Hematopoietic multipotent progenitor cell treated with erythropoietin and hydrocortisone succinate and interleukin-3 and kit ligand, for 15 days (in vitro differentiated cells): Measurements from ENCODE around the gene TRMT112.
A peak's percentile ranks its signal among the peaks of the same experiment; 100 is the strongest.

Experiments
- DNase-seq: peaks from one replicate; pipeline ENCODE4 v3.0.0-alpha.2; 2015; ENCODE audit warnings: low spot score

Gene TRMT112

DNA sequence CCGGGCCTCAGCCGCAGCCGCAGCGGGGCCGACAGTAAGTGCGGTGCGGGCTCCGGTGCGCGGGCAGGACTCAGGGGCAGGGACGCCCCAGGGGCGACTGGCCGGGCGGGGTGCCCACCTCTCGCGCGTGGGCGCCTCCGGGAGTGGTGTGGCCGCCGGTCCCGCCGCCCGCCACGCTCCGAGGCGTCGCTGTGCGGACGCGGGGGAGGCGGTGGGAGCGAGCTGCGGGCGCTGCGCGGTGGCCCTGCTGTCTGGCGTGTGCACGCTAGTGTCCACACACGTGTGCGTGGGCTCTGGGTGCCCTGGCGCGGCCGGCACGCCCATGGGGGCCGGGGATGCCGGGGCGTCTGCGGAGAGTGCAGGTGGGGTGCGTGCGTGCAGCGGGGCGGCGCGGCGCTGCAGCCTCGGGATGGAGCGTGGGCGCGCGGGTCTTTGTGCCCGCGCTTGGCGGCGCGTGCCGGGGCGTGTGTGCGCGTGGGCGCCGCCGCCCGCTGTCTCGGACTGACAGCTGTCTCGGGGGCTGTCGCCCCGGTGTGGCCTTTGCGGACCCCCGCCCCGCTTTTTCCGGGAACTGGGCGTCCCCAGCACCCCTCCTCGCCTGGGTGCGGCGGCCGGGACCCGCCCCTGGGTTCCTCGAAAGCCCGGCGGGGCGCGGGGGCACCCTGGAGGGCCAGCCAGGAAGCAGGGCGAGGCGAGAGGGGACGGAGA is 25.5 kb downstream of the TRMT112 start:
- no peak for DNase-seq

DNA sequence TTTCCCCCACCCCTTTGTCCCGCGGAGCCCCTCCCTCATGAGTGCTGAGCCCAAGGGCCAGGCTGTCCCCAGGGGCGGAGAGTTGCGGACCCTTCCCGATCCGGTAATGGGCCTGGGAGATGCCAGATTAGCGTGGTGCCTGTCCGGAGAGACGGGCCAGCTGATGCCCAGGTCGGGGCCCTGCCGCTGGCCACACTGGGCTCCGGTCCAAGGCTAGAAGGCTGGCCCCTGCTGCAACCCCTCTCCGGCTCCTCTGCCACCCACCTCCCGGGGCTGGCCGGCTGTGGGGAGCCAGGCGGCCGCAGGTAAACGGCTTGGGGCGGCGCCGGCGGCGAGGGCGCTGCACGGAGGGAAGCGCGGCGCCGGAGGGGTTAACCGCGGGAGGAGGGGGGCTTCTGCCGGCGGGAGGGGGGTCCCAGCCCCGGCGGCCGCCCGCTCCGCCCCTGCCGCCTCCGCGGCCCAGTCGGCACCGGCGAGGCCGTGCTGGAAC is 26.1 kb downstream of the TRMT112 start, which contains the start of gene KCNK4:
Gene KCNK4, plus strand, starts transcription at position 41 of the 490 bp plus-strand sequence. CDS start 1,717 bp downstream, outside the sequence.
- DNase-seq = no peak

DNA sequence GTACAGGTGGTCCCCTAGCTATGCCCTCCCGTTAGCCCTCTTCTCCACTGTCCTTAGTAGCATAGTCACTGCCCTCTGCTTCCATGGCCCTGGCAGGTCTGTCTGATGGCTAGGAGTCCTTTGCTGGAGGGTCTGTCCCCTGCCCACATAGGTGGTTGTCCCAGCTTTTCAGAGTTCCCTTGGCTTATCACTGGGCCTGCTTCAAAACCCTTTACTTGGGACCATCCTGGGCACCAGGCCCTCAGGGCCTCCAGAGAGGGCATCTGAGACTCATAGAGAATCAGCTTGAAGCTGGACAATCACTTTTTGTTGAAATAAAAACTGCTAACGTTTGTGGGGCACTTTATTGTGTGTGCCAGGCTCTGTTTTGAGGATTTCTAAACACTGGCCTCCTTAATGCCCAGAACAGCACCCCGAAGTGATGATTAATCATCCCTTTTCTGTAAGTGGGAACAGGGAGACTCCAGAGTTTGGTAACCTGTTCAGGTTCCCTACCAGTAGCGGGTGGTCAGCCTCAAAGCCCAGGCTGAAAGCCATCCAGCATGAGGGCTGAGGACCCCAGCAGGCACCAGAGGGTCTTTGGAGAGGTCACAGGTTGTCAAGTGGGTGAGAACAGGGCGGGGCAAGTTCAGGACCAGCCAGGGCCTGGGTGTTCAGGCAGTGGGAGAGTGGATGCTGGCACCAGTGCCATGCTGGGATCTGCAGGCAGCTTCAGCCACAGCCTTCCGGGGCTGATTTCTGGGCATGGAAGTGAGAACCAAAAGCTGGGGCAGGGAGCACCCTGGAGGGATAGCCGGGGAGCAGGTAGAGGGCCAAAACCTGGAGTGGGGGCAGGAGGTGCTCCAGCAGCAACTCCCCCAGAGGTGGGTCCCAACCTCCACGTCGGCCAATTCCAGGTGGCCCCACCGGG is 26.8 kb downstream of the TRMT112 start:
- no peak for DNase-seq

DNA sequence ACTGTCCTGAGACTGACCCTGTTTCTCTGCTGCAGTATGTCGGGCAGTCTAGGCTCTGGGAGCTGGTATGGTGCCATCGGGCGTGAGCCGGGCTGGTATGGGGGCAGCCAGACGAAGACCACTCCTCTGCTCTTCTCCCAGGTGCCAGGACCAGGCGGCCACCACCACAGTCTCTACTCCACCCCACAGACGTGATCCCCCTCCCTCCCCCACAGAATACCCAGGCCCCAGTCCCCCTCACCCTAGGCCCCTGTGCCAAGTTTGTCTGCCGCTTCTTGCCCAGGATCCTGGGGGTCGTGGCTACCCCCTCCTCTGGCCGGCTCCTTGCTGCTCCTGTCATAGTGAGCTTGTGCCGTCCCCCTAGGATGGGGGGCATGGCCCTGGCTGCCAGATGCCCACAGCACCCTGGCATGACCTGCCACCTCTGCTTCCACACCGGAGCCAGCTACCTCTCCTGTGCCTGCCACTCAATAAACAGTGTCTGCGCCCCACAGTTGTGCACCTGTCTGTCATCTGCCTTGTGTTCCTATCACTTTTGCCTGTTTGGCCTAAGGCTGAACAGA is 28.3 kb downstream of the TRMT112 start:
- DNase-seq = no peak

DNA sequence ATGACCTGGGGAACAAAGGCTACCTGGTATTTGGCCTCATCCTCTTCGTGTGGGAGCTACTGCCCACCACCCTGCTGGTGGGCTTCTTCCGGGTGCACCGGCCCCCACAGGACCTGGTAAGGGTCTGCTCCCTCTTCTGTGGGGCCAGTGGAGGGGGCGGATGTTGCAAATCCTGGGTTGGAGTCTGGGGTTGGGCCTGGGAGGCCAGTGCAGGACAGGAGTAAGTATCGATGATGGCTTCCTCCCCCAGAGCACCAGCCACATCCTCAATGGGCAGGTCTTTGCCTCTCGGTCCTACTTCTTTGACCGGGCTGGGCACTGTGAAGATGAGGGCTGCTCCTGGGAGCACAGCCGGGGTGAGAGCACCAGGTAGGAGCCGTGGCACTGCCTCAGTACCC is 29.0 kb downstream of the TRMT112 start:
- no peak for DNase-seq

GRCh38 chr11:64287676-64288352 is 29.5 kb downstream of the TRMT112 start:
- DNase-seq = no peak

- DNase-seq = no peak
Measured at GRCh38 chr11:64286801-64287159, 30.6 kb downstream of the TRMT112 start.

DNA sequence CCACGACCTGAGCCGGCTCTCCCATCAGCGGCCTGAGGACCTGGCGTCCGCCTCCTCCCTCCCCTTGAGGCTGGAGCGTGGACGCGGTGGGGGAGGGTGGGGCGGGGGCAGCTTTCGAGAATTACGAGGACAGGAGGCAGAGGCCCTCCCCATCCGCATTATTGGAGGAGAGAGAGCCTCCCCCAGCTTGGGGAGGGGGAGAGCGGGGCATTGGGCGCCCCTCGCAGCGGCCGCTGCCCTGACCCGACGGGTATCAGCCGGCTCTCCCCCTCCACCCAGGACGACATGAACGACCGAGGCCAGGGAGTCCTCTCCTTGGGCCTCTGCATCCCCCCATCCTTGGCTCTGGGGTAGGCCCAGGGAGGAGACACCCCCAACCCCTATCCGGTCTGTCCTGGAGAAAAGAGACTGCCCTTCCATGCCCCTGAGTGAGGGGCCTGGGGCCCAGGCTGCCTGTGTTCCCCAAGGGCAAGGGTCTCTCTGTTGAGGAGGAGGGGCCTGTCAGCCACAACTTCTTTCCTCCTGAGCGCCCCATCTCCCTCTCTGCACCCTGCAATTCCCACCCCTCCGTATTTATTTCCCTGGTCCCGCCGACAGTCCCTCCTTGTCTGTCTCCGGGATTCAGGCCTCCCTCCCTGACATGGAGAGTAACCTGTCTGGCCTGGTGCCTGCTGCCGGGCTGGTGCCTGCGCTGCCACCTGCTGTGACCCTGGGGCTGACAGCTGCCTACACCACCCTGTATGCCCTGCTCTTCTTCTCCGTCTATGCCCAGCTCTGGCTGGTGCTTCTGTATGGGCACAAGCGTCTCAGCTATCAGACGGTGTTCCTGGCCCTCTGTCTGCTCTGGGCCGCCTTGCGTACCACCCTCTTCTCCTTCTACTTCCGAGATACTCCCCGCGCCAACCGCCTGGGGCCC is 31.2 kb downstream of the TRMT112 start:
- peak; percentile 72 for DNase-seq

- DNase-seq = peak; percentile 90
Measured at GRCh38 chr11:64284962-64285884, 32.1 kb downstream of the TRMT112 start, which contains the start of gene GPR137. Gene GPR137, plus strand, starts transcription at chr11:64285848. Its CDS starts 677 bp downstream, at chr11:64286525.

- peak; percentile 94 for DNase-seq
Measured at GRCh38 chr11:64284048-64284961, 33.1 kb downstream of the TRMT112 start, which contains the start of gene BAD. Gene BAD, minus strand, starts transcription at chr11:64284665. Its CDS starts 297 bp downstream, at chr11:64284368.

DNA sequence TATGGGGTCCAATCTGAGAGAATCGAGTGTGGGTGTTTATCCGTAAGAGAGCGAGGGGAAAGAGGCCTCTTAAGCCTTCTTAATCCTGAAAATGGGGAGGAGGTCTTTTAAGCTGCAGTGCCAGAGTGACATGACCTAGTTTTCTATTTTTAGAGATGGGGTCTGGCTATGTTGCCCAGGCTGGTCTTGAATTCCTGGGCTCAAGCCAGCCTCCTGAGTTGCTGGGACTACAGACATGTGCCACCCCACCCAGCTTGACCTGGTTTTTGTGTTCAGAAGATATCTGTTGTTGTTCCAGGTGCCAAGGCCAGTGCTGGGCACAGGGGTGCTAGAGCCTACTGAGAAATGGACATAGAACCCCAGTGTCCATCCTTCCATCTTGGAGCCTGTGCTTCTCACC is 34.3 kb downstream of the TRMT112 start:
- no peak for DNase-seq

DNA sequence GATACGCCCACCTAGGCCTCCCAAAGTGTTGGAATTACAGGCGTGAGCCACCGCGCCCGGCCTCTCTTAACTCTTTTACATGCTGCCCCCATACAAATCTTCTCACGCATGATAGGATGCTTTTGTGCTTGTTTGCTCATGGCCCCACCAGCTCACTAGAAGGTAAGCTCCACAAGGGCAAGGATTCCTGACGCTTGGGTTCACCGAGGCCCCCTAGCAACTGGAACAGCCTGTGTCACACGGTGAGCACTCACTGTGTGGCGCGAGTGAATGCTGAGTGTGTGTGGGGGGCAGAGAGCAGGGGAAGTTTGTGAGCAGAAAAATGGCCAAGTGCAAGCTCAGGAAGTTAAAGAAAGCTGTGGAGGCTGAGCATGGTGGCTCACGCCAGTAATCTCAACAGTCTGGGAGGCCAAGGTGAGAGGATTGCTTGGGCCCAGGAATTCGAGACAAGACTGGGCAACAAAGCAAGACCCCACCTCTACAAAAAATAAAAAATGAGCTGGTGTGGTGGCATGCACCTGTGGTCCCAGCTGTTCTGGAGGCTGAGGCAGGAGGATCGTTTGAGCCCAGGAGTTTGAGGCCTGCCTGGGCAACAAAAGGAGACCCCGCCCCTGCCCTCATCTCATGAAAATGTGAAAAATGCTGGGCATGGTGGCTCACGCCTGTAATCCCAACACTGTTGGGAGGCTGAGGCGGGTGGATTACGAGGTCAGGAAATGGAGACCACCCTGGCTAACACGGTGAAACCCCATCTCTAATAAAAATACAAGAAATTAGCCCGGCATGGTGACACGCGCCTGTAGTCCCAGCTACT is 35.2 kb downstream of the TRMT112 start:
- no peak for DNase-seq

- no peak for DNase-seq
Measured at GRCh38 chr11:64278576-64279190, 38.7 kb downstream of the TRMT112 start.

- DNase-seq = peak; percentile 78
Measured at GRCh38 chr11:64276653-64277431, 40.5 kb downstream of the TRMT112 start.

GRCh38 chr11:64275841-64276240 is 41.5 kb downstream of the TRMT112 start:
- DNase-seq = no peak

DNA sequence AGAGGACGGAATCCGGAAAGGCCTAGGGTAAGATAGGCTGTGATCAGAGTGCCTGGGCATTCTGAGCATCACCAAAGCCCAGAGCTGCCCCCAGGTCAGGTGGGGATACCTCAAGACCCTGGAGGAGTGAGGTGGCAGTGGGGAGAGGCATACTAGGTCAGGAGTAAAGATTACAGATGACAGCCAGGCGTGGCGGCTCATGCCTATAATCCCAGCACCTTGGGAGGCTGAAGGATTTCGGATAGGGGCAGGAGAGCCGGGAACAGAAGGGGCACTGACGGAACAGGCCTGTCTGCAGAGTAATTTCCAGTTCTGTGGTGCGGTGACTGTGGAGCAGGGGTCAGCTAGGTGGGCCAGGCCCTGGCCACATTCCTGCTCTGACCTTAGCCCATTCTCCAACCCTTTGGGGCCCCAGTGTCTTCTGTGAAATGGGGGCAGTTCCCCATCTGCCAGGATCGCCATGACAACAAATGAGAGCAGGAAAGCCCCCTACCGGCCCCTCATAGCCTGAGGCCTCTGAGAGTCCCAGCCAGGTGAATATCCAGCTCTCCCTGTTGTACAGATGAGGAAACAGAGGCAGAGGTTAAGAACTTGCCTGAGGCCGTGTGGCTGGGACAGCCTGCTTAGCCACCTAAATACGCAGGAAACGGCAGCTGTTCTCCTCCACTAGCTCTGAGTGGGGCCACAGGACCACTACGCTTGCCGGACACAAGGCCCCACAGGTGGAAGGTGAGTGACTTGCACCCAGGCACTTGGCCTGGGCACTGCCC is 42.1 kb downstream of the TRMT112 start:
- no peak for DNase-seq
